Mucosa of gallbladder (tissue), 1 donor: ENCODE measurements around the gene CGNL1. TPM values are rescaled to one million over a fixed set of nuclear protein-coding genes. Genes with fewer than 3 reads are reported as not detected.

Source experiments
- DNase-seq: peaks from one replicate; pipeline ENCODE4 v3.0.0-alpha.2; 2020; ENCODE audit warnings: low spot score
- total RNA-seq: library from RNA; stranded (reverse); gene quantifications from one replicate; pipeline ENCODE4 v1.2.1, GENCODE V29; 2021
- donor health status: DM: no; HTN: no; CAD: no.

Gene CGNL1
- 7.9 TPM for total RNA-seq

- no peak for DNase-seq
Measured at GRCh38 chr15:57375827-57376695, at the start of gene CGNL1. Gene CGNL1, plus strand, starts transcription at chr15:57376505. Its CDS starts 61,495 bp downstream, at chr15:57438000.

DNA sequence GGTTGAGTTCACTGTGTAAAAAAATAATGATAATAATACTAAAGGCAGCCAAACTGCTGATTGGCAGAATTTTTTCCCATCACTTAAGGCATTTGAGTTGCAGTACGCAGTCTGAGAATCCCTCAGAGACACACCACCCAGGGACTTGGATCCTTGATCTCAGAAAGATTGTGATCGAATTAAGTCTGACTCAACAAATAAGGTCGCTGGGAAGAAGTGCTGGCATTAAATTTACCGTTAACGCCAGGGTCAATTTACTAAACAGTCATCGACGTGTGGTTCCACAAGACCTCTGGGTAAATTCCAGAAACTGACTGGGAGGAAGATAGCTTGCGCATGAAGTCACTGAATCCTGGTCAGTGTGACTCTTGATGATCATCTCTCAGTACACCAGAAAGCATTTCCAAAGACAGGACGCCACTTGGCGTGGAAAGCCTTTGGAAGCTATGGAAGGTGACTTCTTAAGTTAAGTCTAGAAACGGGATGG, 48.3 kb upstream of the CGNL1 start:
- DNase-seq: no peak

- no peak for DNase-seq
Measured at GRCh38 chr15:57328479-57328878, 47.8 kb upstream of the CGNL1 start.

GRCh38 chr15:57328897-57329296, 47.4 kb upstream of the CGNL1 start:
- no peak for DNase-seq

DNA sequence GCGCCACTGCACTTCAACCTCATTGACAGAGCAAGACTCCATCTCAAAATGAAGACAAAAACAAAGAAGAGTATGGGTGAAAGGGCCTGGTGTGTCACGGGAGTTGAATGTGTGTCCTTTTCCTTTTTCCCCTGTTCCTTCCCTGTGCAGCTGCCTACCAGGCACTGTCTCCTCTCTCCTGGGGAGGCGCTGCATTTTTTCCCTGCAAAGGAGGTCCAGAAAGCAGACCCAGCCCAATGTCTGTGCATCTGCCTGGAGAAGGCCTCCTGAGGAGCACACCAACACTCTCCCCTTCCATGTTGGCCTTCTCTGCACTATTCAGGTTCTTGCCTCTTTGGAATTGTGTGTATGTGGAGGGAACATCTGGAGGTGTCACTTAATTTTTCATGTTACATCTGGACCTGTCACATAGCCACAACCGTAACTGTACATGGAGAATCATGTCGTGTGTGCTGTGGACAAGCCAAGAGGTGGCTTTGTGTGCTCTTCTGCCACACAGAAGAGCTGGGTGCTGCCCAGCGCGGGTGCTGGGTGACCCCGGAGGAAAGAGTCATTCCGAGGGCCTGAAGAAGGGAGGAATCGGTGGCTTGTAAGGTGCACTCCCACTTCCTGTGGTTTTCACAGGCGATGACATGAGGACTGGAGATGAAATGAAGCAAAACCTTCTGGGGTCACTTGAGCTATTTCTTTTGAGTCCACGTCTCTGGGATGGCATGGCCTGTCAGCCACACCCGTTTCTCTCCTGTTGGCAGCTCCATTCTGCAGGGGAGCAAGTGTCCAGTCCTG, 46.5 kb upstream of the CGNL1 start:
- no peak for DNase-seq

DNA sequence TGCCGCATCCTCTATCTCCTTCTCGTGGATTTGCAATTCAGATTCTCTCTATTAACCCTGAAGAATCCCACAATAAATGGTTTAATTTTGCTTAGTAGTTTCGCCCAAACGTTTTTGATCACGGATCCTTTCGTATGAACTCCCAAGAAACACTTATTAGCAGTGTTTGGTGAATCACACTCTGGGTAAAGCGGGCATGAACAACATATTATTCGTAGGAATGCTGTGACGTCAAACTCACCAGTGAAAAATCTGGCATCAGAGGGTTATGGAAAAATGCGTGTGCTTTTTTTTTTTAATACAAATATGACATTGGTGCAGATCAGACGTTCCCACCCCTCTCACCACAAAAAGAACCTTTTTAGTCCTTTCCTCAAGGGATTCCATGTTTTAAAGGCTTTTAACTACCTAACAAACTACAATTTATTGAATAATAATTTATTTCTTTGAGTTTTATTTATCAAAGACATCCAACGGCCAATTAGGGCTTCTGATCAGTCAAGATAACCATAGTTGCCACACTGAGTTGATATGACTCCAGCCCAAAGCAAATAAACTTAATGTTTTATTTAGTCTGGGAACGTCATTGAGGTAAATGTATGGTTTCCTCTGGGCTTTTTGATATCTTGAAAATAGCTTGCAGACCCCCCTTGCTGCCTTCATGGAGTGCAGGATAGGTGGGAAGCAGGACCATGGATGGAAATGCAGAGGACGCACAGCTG, 45.5 kb upstream of the CGNL1 start:
- DNase-seq: no peak

- no peak for DNase-seq
Measured at GRCh38 chr15:57332326-57332725, 44.0 kb upstream of the CGNL1 start.

DNA sequence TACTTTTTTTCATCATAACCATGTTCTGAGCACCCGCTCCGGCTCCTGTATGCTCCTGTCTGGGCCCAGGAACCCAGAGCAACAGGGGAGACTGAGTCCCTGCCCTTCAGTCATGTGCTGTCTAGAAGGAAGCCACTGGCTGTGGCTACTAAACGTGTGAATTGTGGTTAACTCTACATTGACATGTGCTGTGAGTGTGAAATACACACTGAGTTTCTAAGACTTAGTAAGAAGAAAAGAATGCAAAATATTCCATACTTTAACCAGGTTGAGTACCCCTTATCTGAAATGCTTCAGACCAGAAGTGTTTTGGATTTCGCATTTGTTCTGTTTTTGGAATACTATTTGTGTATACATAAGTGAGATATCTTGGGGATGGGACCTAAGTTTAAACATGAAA, 42.8 kb upstream of the CGNL1 start:
- DNase-seq: no peak

DNA sequence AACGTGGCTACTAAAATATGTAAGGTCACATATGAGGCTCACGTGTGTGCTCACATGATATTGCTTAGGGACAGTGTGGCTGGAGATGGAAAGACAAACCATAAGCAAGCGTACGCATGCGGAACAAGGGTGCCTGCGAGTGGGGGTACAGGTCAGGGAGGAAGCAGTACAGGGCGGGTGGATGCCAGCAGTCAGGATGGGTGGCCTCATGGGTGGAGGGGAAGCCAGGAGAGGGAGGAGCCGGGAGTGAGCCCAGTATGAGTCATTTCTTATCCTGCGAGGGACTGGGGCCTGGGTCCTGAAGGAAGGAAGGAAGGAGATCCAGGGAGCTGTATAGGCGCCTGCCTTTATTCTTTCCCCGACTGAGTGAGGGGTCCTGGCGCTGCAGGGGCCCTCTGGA, 42.0 kb upstream of the CGNL1 start:
- DNase-seq: peak; percentile 58

DNA sequence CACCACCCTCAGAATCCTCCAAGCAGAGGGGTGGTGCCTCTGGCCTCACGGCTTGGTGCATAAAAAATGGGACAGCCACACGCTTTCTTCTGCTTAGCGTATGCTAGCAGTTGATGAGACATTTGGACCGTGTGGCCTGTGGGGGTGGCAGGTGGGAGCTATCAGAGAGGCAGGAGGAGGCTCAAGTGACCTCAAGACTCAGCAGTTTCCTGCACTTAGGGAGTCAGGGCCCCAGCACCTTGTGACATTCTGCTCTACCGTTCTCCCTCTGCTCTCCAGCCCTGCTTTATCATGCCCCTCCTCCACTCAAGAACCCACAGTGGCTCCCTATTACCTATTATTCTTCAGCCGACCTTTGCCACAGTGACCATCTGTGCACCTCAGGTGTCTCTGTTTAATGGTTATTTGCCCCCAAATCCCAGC, 41.0 kb upstream of the CGNL1 start:
- DNase-seq: no peak

DNA sequence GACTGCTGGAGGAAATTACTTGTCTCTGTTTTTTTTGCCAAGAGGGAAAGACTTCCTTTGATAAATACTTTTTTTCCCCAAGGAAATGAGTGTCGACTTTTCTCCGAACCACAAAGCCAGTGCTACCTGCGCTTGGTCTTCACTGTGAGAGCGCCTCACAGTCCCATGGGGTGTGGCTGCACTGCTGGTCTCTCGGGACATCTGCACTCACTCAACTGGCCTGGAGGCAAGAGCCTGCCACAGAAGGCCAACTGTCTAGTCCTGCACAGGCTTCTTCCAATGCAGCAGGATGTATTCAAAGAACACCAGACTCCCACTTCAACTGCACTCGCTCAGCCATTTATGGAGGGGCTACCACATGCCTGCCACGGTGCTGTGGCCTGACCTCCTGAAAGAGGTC, 40.6 kb upstream of the CGNL1 start:
- no peak for DNase-seq

- DNase-seq: peak; percentile 71
Measured at GRCh38 chr15:57337868-57338411, 38.4 kb upstream of the CGNL1 start.

- no peak for DNase-seq
Measured at GRCh38 chr15:57339321-57339720, 37.0 kb upstream of the CGNL1 start.

GRCh38 chr15:57340682-57341259, 35.5 kb upstream of the CGNL1 start:
- no peak for DNase-seq

DNA sequence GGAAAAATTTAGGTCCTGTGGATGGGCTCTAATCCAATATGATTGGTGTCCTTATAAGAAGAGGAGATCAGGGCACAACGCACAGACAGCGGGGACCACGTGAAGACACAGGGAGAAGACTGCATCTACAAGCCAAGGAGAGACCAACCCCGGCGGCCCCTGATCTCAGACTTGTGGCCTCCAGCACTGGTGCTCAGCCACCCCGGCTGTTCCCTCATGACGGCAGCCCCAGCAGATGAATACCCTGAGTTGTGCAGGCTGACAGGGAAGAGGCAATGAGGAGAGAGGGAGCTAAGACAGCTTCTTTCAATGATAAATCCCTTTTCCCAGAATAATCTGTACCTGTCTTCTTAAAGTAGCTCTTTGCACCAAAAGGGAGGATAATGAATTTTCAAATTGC, 33.3 kb upstream of the CGNL1 start:
- no peak for DNase-seq

DNA sequence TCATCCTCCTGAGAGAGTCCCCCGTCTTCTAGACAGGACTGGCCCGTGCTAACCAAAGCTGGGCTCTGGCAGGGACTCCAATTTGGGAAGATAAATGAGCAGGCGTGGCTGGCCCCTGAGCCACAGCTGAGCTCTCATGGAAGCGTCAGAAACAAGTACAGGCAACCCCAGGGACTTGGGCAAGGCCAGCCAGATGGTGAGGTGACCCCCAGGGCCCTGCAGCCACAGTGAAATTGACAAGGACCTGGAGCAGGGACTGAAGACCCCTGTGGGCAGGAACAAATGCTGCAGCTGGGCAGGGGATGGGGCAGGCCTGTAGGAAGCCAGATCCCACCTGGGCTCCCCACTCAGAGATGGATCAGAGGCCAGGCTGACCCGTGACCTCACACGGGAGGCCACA, 32.8 kb upstream of the CGNL1 start:
- DNase-seq: no peak

DNA sequence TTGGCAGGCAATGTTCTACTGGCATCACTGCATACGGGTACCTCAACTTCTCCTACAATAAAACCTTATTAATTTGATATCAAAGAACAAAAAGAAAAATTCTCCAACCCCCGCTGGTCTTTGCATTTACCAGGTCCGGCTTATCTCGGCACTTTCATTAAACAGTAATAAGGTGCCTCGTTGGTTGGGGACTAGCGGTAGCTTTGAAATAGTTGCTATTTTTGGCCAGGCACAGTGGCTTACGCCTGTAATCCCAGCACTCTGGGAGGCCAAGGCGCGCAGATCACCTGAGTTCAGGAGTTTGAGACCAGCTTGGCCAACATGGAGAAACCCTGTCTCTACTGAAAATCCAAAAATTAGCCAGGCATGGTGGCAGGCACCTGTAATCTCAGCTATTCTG, 32.0 kb upstream of the CGNL1 start:
- DNase-seq: no peak

GRCh38 chr15:57345584-57345983, 30.7 kb upstream of the CGNL1 start:
- DNase-seq: no peak

- DNase-seq: no peak
Measured at GRCh38 chr15:57348081-57348480, 28.2 kb upstream of the CGNL1 start.

GRCh38 chr15:57352535-57353316, 23.6 kb upstream of the CGNL1 start:
- DNase-seq: no peak
